ENCODE data around the gene PPP6R3. TPM values are rescaled to one million over a fixed set of nuclear protein-coding genes. Genes with fewer than 3 reads are reported as not detected.

Gene PPP6R3
- total RNA-seq, 1 experiment from 2014 or later: 138 TPM

DNA sequence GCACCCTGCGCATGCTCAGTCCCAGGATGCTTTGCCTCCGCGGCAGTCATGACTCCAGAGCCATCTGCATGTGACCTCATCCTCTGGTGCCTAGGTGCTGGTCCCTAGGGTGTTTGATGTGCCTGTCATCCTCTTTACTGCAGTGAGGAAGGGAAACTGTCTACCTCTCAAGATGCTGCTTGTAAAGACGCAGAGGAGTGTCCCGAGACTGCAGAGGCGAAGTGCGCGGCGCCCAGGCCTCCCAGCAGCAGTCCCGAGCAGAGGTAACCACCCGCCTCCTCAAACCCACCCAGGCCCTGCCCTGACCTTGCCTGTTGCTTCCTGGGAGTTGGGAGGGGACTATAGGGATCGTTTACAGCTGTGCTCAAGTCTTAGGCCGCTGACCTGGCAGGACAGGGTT, 149.2 kb downstream of the PPP6R3 start:
- Histone ChIP-seq H2BK12ac (ENCODE audit: insufficient read length, low read depth, low read length) (no peak overlapping the region), H3K4me2 (ENCODE audit: insufficient read depth, insufficient read length, low read length) (no peak overlapping the region), H3K18ac (ENCODE audit: insufficient read length, low read depth, low read length) (no peak overlapping the region), H4K20me1 (ENCODE audit: control insufficient read depth, insufficient read depth, insufficient read length) (no peaks in the 10 kb centered on the region), H3K27me3 (ENCODE audit: insufficient read depth, low read length) (no peaks in the 10 kb centered on the region), H3K23me2 (ENCODE audit: insufficient read length, low read depth, low read length, poor library complexity, severe bottlenecking) (no peaks in the 10 kb centered on the region), H4K91ac (ENCODE audit: insufficient read length, low read depth, low read length) (no peak overlapping the region), H2BK5ac (ENCODE audit: insufficient read length, low read length) (no peak overlapping the region), H2BK15ac (ENCODE audit: low read depth, low read length) (no peak overlapping the region), H3T11ph (ENCODE audit: low read length) (no peak overlapping the region), H3K27ac (ENCODE audit: insufficient read length, low read depth, low read length) (no peak overlapping the region), H3K56ac (ENCODE audit: insufficient read length, low read depth, low read length) (no peak overlapping the region), H2AFZ (ENCODE audit: low read length) (no peak overlapping the region), H3K79me1 (ENCODE audit: insufficient read depth, low read depth, low read length, poor library complexity, severe bottlenecking) (no peaks in the 10 kb centered on the region), H4K8ac (replicated peaks; ENCODE audit: insufficient read length, low read depth, low read length) (no peak overlapping the region), H3K23ac (ENCODE audit: insufficient read length, low read depth, low read length) (no peak overlapping the region), H3K79me2 (ENCODE audit: insufficient read depth, low read length) (no peaks in the 10 kb centered on the region), H4K5ac (ENCODE audit: insufficient read length, low read depth, low read length) (no peak overlapping the region), H3K9ac (ENCODE audit: extremely low read depth, insufficient read length, low read length) (no peak overlapping the region), H3K14ac (ENCODE audit: insufficient read depth, low read length) (no peak overlapping the region), H3K4ac (ENCODE audit: low read depth, low read length) (no peak overlapping the region), H3K4me1 (ENCODE audit: insufficient read depth, low read length) (no peaks in the 10 kb centered on the region), H3K9me3 (ENCODE audit: control insufficient read depth, low read depth, low read length) (no peaks in the 10 kb centered on the region), H2BK120ac (ENCODE audit: low read depth, low read length, poor library complexity, severe bottlenecking) (no peak overlapping the region), H2BK20ac (ENCODE audit: low read depth, low read length, poor library complexity, severe bottlenecking) (no peak overlapping the region), H2AK5ac (ENCODE audit: insufficient read length, low read length) (no peak overlapping the region)
- peaks cover 41 to 92% (median 92%) of the 10 kb centered on the region in 3 experiments; a peak in 6 of 7 replicates for H3K36me3 Mint-ChIP-seq (ENCODE audit: insufficient read depth in 1 of 3, low read depth in 3 of 3)
- TF ChIP-seq, protein P1, sequence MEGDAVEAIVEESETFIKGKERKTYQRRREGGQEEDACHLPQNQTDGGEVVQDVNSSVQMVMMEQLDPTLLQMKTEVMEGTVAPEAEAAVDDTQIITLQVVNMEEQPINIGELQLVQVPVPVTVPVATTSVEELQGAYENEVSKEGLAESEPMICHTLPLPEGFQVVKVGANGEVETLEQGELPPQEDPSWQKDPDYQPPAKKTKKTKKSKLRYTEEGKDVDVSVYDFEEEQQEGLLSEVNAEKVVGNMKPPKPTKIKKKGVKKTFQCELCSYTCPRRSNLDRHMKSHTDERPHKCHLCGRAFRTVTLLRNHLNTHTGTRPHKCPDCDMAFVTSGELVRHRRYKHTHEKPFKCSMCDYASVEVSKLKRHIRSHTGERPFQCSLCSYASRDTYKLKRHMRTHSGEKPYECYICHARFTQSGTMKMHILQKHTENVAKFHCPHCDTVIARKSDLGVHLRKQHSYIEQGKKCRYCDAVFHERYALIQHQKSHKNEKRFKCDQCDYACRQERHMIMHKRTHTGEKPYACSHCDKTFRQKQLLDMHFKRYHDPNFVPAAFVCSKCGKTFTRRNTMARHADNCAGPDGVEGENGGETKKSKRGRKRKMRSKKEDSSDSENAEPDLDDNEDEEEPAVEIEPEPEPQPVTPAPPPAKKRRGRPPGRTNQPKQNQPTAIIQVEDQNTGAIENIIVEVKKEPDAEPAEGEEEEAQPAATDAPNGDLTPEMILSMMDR (conservative IDR thresholded peaks at IDR 0.05): no peak
- no peaks in the 10 kb centered on the region for H3K27me3 Mint-ChIP-seq (ENCODE audit: low read depth)
- H3K4me3 Mint-ChIP-seq: no peak overlapping the region
- H3K4me1 Mint-ChIP-seq: peaks cover 0 to 13% of the 10 kb centered on the region in 2 experiments; a peak in 1 of 4 replicates
- DNase-seq: no peak
- H3K27ac Mint-ChIP-seq: peak overlapping the region; percentile 40 to 86 (median 70); a peak in 5 of 7 replicates
- no CpG with 5 or more reads among the region's 13 CpGs for WGBS (ENCODE audit: extremely low coverage, insufficient read length, low lambda C conversion rate)
- H3K9me3 Mint-ChIP-seq: no peaks in the 10 kb centered on the region

Data from H9 (cell line).